Ureter (tissue), 1 donor: ENCODE measurements around the gene UNC93B1. TPM values are rescaled to one million over a fixed set of nuclear protein-coding genes. Genes with fewer than 3 reads are reported as not detected.
A peak's percentile ranks its signal among the peaks of the same experiment; 100 is the strongest.
"Not testable (repeated sequence)": the region's sequence is repeated elsewhere in the genome, so short reads cannot be mapped to it uniquely, and the experiment has no call there.

Source experiments
- DNase-seq: peaks from one replicate; pipeline ENCODE4 v3.0.0-alpha.2; 2020; ENCODE audit warnings: low spot score
- total RNA-seq: library from RNA; stranded (reverse); gene quantifications from one replicate; pipeline ENCODE4 v1.2.4, GENCODE V29; 2023
- donor health status: DM: yes; HTN: yes; CAD: no.

Gene UNC93B1
- total RNA-seq, 1 donor from 2014 or later, result 98.3 TPM

GRCh38 chr11:68009391-68010089 lies 5.6 kb upstream of the UNC93B1 start:
- DNase-seq, result no peak

DNA sequence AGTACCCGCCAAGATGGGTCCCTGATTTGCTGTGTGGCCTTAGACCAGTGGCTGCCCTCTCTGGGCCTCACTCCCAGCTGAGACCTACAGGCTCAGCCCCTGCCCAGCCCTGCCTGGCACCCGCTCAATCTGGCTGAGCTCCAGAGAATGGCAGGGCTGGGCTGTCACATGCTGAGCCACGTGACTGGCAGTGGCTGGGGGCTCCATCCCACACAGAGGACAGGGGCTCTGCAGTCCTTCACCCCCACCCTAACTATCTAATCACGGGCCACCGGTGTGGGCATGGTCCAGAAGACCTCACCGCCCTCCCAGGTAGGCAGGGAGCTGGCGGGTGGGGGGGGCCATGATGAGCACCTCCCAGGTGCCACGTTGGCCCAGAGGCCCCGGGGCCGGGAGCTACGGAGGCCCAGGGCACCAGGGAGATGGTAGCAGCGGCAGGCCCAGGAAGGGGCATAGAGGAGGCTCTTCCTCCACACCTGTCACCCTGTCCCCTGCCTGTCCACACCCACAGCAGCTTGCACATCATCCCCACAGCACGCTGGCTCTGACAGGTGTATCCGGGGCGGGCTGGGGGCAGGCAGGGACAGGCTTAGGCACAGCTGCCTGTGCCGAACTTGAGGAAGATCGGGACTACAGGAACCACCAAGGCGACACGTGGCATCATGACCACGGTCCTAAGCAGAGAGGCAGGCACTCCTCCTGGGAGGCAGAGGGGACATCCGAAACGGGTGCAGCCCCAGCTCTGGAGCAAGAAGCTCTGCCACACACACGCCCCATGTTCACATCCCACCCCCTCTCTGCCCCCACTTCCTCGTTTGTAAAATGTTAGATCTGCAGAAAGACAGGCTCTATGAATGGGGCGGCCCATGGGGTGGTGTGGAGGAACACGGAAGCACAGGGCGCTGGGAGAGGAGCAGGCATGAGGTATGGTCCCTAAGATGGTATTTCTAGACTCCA lies 4.8 kb upstream of the UNC93B1 start:
- peak; percentile 77 for DNase-seq

DNA sequence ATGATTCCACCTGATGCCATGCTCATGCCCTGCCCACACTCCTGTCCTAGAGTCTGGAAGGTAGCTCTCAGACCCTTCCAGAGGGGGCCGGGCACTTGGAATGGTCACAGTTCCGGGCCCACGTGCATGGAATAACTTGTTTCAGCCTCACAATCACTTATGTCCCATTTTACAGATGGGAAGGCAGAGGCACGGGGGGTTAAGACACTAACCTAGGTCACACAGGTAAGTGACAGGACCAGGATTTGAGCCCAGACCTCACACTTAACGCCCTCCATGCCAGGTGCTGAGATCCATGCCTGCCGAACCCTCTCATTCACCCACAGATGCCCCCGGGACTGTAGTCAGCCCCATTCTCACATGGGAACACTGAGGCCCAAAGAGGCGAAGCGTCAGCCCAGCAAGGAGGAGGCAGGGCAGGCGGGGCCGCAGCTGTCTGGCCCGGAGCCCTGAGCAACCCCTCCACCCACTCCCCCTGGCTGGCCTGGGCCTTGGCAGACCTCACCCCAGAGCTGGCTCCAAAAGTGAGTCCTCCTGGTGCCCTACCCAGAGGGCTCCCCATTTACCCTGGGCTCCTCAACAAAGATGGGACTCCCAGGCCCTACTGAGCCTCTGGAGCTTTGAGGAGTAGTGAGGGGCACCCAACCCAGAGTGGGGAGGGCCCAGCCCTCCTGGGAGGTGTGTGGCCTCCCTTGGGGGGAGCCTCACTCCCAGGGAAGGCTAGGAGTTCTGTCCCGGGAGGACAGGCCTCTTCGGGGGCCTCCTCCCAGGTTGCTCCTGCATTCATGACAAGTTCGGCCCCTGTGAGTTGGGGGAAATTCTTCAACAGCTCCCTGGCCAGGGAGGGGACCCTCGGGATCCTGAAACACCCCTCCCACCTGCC lies 3.8 kb upstream of the UNC93B1 start:
- DNase-seq, result peak; percentile 41

DNA sequence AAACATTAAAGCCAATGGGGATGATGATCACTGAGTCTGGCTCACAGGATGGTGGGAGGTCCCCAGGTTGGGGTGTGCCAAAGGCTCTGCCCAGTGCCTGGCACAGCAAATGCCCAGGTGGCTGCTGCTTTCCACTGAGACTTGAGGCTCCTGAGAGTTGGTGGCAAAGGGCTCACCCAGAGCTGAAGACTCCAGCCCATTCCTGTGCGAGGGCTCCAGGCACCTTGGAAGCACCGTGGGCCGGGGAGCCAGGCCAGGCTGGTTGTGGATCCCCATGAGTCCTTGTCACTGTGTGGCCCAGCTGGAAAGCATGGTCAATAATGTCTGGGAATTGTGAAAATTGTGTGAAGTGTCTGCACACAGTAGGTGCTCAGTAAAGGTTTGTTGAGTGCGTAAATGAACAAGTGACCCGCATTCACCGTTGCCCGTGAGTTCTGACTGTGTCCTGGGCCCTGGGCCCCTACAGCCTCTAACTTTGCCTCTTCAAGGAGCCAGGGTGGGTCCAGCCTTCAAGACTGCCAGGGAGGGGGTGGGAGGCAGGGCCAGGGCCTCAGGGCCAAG lies 2.8 kb upstream of the UNC93B1 start:
- no peak for DNase-seq

DNA sequence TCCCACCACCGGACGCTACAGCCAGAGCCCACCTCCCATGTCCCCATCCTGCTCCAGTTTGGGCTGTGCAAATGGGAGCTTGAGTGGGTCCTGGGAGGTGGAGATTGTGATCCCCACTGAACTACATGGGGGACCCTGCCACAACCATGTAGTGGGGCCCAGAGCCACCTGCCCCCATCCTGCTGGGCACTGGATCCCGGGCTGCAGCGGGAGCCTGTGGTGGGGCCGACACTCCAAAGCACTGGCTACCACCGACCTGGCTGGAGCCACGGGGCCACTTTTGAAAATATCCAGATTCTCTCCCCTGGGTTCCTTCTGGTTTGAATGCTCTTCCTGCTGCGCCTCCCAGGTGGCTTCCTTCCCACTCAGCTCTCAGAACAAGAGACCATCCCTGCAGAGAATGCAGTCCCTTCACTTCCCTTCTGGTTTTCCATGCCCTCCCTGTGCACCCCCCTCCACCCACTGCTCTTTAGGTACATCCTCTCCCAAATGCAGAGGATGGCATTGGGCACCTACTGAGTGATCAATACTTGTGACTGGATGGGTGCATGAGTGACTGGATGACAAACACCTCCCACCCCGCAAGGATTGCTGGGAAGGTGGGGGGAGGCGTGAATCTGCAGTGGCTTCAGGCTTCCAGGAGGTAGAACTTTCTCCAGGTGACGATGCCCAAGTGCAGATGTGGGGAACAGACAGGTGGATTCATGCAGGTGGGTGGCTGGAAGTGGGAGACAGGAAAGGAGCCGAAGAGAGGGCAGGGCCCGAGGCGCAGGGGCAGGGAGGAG lies 846 bp upstream of the UNC93B1 start:
- no peak for DNase-seq

- DNase-seq, result peak; percentile 71
Observed at GRCh38 chr11:68002938-68003845, 705 bp downstream of the UNC93B1 start.

DNA sequence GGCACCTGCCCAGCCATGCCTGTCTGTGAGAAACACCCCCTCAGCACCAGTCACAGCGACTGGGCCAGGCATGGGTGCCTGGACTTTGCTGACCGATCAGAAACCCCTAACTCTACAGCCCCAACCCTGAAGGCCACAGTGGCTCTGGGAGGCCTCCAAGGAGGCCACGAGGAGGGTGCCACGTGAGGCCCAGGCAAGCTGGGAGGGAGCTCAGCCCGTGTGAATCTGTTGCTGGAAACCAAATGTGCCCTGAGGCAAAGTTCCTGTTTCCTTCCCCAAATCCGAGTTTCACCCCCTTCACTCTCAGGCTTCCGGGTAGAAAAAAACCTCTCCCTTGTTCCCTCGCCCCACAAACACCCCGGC lies 1.3 kb downstream of the UNC93B1 start:
- DNase-seq, result no peak

DNA sequence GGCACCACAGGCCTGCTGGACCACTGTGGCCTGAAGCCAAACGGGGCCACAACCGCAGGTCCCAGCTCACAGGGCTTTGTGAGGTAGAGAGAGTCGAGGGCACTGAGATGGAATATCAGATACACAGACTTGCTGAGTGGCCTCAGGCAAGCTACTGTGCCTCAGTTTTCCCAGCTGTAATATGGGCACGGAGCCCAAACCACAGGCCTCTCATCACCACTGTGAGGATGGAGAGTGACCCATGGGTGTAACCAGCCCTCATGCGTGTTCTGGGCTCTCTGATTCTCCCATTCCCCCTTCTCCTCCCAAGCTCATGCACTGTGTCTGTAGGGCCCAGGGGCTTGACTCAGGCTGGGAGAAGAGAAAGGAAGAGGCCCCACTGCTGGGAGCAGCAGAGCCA lies 4.2 kb downstream of the UNC93B1 start:
- no peak for DNase-seq

DNA sequence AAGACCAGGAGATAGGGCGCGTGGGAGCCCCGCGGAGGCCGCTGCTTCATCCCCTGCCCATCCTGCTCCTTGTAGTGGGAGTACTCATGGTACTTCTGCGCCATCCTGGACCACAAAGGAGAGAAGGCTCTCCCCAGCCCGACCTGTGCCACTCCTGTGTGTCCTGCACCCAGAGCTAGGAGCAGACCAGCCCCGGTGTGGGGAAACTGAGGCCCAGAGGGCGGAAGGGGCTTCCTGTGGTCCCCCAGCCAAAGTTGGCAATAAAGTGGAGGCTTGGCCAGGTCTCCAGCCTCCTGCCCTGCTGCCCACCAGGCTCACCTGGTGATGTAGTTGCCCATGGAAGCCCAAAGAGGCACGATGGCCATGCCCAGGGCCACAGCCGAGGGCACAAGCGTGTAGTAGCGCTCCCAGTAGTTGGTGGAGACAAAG lies 4.7 kb downstream of the UNC93B1 start:
- no peak for DNase-seq

DNA sequence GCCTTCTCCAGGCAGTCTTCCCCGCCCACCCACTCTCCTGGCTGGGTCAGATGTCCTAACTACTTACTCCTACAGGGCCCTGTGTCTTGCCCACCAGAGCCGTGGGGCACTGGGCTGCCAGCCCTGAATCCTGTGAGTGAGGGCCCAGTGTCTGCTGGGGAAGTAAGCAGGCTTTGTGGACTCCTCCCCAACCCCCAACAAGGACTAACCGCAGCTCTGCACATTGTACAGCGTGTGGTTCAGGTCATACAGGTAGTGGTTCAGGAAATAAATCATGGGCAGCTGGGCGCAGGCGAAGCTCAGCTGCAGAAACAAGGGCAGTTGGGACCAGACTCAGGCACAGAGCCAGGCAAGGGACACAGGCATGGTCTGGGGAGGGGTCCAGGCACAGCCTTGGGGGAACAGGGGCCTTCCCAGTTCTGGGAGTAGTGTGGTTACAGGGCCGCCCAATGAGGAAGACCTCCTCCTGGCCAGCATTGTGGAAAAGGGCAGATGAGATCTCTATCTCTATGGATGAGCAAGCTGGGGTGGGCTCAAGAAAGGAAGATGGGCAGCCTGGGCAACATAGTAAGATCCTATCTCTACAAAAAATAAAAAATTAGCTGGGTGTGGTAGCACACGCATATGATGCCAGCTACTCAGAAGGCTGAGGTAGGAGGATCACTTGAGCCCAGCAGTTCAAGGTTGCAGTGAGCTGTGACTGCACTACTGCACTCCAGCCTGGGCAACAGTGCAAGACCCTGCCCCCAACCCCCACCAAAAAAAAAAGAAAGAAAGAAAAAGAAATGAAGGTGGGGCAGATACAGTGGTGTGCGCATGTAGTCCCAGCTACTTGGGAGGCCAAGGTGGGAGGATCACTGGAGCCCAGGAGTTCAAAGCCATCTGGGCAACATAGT lies 5.5 kb downstream of the UNC93B1 start:
- peak; percentile 56 for DNase-seq

DNA sequence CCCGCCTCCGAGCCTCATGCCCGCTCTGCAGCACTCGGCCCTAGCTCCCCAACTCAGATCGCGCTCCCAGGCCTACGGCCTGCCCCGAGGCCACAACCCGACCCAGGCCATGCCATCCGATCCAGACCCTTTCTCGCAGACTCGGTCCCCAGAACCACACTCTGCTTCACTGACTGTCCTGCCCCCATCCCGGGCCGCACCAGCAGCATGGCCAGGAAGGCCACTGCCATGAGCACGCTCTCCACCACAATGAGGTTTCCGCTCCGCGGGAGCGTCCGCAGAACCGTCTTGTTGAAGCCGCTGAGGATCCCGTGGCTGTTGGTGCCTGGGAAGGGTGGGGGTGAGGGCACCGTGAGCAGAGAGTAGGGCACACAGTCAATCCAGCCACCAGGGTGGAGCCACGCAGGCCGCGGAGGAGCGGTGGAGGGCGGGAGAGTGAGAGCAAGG lies 6.4 kb downstream of the UNC93B1 start:
- DNase-seq, result no peak

DNA sequence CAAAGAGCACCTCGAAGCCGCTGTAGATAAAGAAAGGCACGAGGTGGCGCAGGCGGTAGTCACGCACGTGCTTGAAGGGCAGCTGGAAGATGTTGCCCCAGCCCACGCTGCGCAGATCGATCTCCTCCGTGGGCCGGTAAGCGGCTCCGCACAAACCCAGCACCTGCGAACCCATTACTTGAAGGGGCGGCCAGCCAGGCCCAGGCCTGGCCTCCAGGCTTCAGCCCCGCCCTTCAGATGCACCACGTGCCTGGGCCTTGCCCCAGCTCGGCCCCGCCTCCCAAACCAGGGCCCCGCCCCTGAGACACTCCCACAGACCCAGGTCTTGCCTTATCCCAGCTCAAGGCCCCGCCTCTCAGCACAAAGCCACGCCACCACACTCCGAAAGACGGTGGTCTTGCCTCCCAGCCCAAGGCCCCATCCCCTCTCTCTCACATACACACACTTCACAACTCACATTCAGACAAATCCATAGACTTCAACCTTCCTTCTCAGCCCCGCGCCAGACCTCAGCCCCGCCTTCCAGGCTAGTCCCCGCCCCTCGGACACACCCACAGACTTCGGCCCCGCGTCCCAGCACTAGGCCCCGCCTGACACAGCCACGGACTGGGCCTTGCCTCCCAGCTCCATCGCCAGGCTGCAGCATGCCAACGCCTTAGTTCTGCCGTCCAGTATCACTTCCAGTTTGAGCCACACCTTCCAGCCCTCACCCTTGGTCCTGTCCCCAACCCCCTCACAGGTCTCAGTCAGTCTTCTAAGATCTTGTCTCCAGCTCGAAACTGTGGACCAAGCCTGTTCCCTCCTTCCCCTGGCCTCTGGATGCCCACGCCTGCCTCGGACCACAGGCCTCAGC lies 7.0 kb downstream of the UNC93B1 start:
- peak; percentile 77 for DNase-seq

- DNase-seq, result no peak
Observed at GRCh38 chr11:67996051-67996450, 7.8 kb downstream of the UNC93B1 start.

DNA sequence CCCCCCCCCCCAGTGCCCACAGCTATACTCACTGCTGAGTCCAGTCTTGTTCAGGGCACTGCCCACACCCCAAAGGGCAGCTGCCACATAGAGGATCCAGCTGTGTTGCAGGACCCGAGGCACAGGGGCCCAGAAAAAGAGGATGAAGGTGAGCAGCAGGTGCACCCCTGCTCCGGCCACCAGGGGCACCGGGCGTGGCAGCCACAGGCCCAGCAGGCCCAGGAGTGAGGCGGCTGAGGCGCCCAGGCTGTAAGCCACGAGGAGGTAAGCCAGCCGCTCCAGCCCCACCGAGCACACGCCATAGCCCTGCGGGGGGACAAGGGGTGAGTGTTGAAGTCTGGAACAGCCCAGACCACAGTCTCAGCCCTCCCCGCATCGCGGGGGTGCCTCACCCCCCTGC lies 8.3 kb downstream of the UNC93B1 start:
- not testable (repeated sequence) for DNase-seq

- DNase-seq, result not testable (repeated sequence)
Observed at GRCh38 chr11:67995129-67995528, 8.8 kb downstream of the UNC93B1 start.

DNA sequence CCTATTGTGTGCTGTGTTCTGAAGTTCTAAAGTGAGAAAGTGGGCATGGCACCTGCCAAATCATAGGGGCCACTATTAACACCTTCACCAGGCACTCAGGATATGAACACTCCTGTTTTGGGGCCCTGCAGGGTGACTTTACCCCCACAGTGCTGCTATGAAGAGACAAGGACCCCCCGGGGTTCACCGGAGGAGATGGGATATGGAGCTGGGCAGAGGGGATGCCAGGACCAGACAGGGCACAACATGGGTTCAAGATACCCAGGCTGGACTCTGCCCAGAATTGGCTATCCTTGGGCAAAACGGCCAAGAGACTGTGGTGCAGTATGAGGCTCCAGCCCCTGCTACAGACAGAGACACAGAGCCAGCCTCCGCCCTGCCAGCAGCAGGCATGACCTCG lies 9.5 kb downstream of the UNC93B1 start:
- DNase-seq, result not testable (repeated sequence)

DNA sequence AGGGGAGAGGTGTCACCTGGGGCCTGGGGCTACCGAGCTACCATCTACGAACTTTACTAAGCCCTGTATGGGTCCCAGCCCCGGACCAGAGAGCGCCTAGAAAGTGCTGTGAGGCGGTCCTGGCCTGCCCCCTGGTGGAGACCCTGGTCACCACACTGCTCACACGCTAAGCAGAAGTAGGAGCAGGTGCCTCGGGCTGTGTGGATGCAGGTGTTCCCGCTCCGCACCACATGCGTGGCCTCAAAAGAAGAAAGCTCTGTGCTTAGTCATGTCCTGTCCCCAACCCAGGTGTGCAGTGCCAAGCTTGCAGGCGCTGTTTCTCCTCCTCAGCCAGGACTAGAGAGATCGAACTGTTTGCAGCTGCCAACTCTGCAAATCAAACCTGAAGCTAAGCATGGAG lies 10.1 kb downstream of the UNC93B1 start:
- not testable (repeated sequence) for DNase-seq
